ENCODE measurements around the gene ZNF766. TPM values are rescaled to one million over a fixed set of nuclear protein-coding genes. Genes with fewer than 3 reads are reported as not detected.
A peak's percentile ranks its signal among the peaks of the same experiment; 100 is the strongest.

The ZNF766 gene
- total RNA-seq, 1 donor from 2014 or later, result 24.1 TPM

Small RNAs within 50 kb of the gene (microRNA-seq; reads per million reads assigned to microRNA genes)
- 9.9 reads per million, percentile 32 among the genes with 10 or more reads in this experiment for gene MIR643
- gene MIR6801, result not detected

Other genes with a start within 250 kb of the ZNF766 start
- 10.4 and 14.0 TPM in 2 replicates for gene ZNF614, start 241.2 kb upstream of the ZNF766 start, total RNA-seq (ENCODE audit: low replicate concordance)
- 12.7 and 19.1 TPM in 2 replicates for gene ZNF432, start 220.7 kb upstream of the ZNF766 start, total RNA-seq (ENCODE audit: low replicate concordance)
- gene ZNF841, start 173.8 kb upstream of the ZNF766 start, total RNA-seq (ENCODE audit: low replicate concordance), result 27.7 and 35.7 TPM in 2 replicates
- gene ZNF616, start 129.6 kb upstream of the ZNF766 start, total RNA-seq (ENCODE audit: low replicate concordance), result 18.7 and 26.5 TPM in 2 replicates
- 21.6 and 21.8 TPM in 2 replicates for gene ZNF836, start 98.0 kb upstream of the ZNF766 start, total RNA-seq (ENCODE audit: low replicate concordance)
- gene PPP2R1A, start 79.5 kb upstream of the ZNF766 start, total RNA-seq (ENCODE audit: low replicate concordance), result 319 and 323 TPM in 2 replicates
- gene ZNF480, start 27.6 kb downstream of the ZNF766 start, total RNA-seq (ENCODE audit: low replicate concordance), result 16.8 and 26.2 TPM in 2 replicates
- gene ZNF610, start 66.7 kb downstream of the ZNF766 start, total RNA-seq (ENCODE audit: low replicate concordance), result 15.5 and 18.0 TPM in 2 replicates
- 25.7 and 29.6 TPM in 2 replicates for gene ZNF880, start 100.3 kb downstream of the ZNF766 start, total RNA-seq (ENCODE audit: low replicate concordance)
- gene ZNF528, start 128.3 kb downstream of the ZNF766 start, total RNA-seq (ENCODE audit: low replicate concordance), result 21.8 and 31.0 TPM in 2 replicates
- gene ZNF534, start 159.6 kb downstream of the ZNF766 start, total RNA-seq (ENCODE audit: low replicate concordance), result 0.36 TPM in 1 of 2 replicates, not detected in the other
- 0.72 and 1.1 TPM in 2 replicates for gene ZNF578, start 184.0 kb downstream of the ZNF766 start, total RNA-seq (ENCODE audit: low replicate concordance)

All from type B pancreatic cell (in vitro differentiated cells).